ENCODE results near the gene HELZ.
A peak's percentile ranks its signal among the peaks of the same experiment; 100 is the strongest.

The HELZ gene

GRCh38 chr17:67265436-67266019, 20.5 kb upstream of the HELZ start:
- no peaks in the 10 kb centered on the region for H3K9me3 ChIP-seq (ENCODE audit: insufficient read depth, low read depth, low read length)
- no peaks in the 10 kb centered on the region for H3K79me2 ChIP-seq (ENCODE audit: control insufficient read depth, insufficient read depth, low read length, poor library complexity)
- no peaks in the 10 kb centered on the region for H3K79me1 ChIP-seq (ENCODE audit: low read length)
- no peak overlapping the region for H4K8ac ChIP-seq (ENCODE audit: low read depth, low read length)
- DNase-seq = no peak
- no peak overlapping the region for H2BK12ac ChIP-seq (ENCODE audit: low read length)
- H4K91ac ChIP-seq (ENCODE audit: low read depth, low read length) = no peak overlapping the region
- H3K4me3 ChIP-seq (ENCODE audit: low read depth, low read length) = no peak overlapping the region
- H3K4me1 ChIP-seq (ENCODE audit: control insufficient read depth in 1 of 2, insufficient read depth in 2 of 2, low read length in 2 of 2) = no peaks in the 10 kb centered on the region
- H2BK5ac ChIP-seq (ENCODE audit: low read depth, low read length, poor library complexity) = no peak overlapping the region
- no peaks in the 10 kb centered on the region for H3K36me3 ChIP-seq (ENCODE audit: control insufficient read depth in 1 of 2, insufficient read depth in 2 of 2, low read length in 2 of 2)
- no peak overlapping the region for H4K12ac ChIP-seq (ENCODE audit: low read depth, low read length)
- no peak overlapping the region for H3K4me2 ChIP-seq (ENCODE audit: low read length)
- H3K23ac ChIP-seq (ENCODE audit: low read length) = no peak overlapping the region
- no peak overlapping the region for H2BK120ac ChIP-seq (ENCODE audit: insufficient read depth, low read length, poor library complexity)
- H3K4ac ChIP-seq (ENCODE audit: low read depth, low read length) = no peak overlapping the region
- H2AK5ac ChIP-seq (ENCODE audit: low read length) = no peak overlapping the region
- no peak overlapping the region for H3K14ac ChIP-seq (ENCODE audit: low read length)
- no peak overlapping the region for H3K9ac ChIP-seq (ENCODE audit: low read length)
- H3K18ac ChIP-seq (ENCODE audit: low read length) = no peak overlapping the region
- no peaks in the 10 kb centered on the region for H3K27me3 ChIP-seq (ENCODE audit: insufficient read depth, low read length)
- no peak overlapping the region for H3K27ac ChIP-seq (ENCODE audit: low read depth, low read length)
- no peak overlapping the region for H2AFZ ChIP-seq (ENCODE audit: insufficient read depth, low read length, poor library complexity)
- no CpG with 5 or more reads among the region's 4 CpGs for whole genome bisulfite sequencing (ENCODE audit: extremely low coverage, insufficient coverage, insufficient read length)

- H3K27me3 ChIP-seq (ENCODE audit: insufficient read depth, low read length) = no peaks in the 10 kb centered on the region
- H3K18ac ChIP-seq (ENCODE audit: low read length) = no peak overlapping the region
- no peak overlapping the region for H3K4me2 ChIP-seq (ENCODE audit: low read length)
- H4K8ac ChIP-seq (ENCODE audit: low read depth, low read length) = no peak overlapping the region
- H2AK5ac ChIP-seq (ENCODE audit: low read length) = no peak overlapping the region
- H3K27ac ChIP-seq (ENCODE audit: low read depth, low read length) = no peak overlapping the region
- no peak overlapping the region for H2BK5ac ChIP-seq (ENCODE audit: low read depth, low read length, poor library complexity)
- no peak for DNase-seq
- no CpG with 5 or more reads among the region's 7 CpGs for WGBS (ENCODE audit: extremely low coverage, insufficient coverage, insufficient read length)
- H3K23ac ChIP-seq (ENCODE audit: low read length) = no peak overlapping the region
- no peak overlapping the region for H3K4ac ChIP-seq (ENCODE audit: low read depth, low read length)
- H3K4me1 ChIP-seq (ENCODE audit: control insufficient read depth in 1 of 2, insufficient read depth in 2 of 2, low read length in 2 of 2) = peaks cover 0 to 4% of the 10 kb centered on the region in 2 experiments
- H2BK12ac ChIP-seq (ENCODE audit: low read length) = no peak overlapping the region
- H3K36me3 ChIP-seq (ENCODE audit: control insufficient read depth in 1 of 2, insufficient read depth in 2 of 2, low read length in 2 of 2) = no peaks in the 10 kb centered on the region
- H4K91ac ChIP-seq (ENCODE audit: low read depth, low read length) = no peak overlapping the region
- no peak overlapping the region for H4K12ac ChIP-seq (ENCODE audit: low read depth, low read length)
- no peak overlapping the region for H3K9ac ChIP-seq (ENCODE audit: low read length)
- H2AFZ ChIP-seq (ENCODE audit: insufficient read depth, low read length, poor library complexity) = no peak overlapping the region
- no peak overlapping the region for H2BK120ac ChIP-seq (ENCODE audit: insufficient read depth, low read length, poor library complexity)
- H3K79me1 ChIP-seq (ENCODE audit: low read length) = peaks cover 2% of the 10 kb centered on the region
- no peak overlapping the region for H3K14ac ChIP-seq (ENCODE audit: low read length)
- H3K4me3 ChIP-seq (ENCODE audit: low read depth, low read length) = no peak overlapping the region
- H3K79me2 ChIP-seq (ENCODE audit: control insufficient read depth, insufficient read depth, low read length, poor library complexity) = no peaks in the 10 kb centered on the region
- H3K9me3 ChIP-seq (ENCODE audit: insufficient read depth, low read depth, low read length) = no peaks in the 10 kb centered on the region
Measured at GRCh38 chr17:67262435-67263117, 17.6 kb upstream of the HELZ start.

- WGBS (ENCODE audit: extremely low coverage, insufficient coverage, insufficient read length) = no CpG with 5 or more reads among the region's 14 CpGs
- Histone ChIP-seq H2BK12ac (ENCODE audit: low read length) (no peak overlapping the region), H3K36me3 (ENCODE audit: control insufficient read depth in 1 of 2, insufficient read depth in 2 of 2, low read length in 2 of 2) (no peaks in the 10 kb centered on the region), H3K4me3 (ENCODE audit: low read depth, low read length) (no peak overlapping the region), H3K9ac (ENCODE audit: low read length) (no peak overlapping the region), H3K79me1 (ENCODE audit: low read length) (peaks cover 2% of the 10 kb centered on the region), H3K23ac (ENCODE audit: low read length) (no peak overlapping the region), H4K91ac (ENCODE audit: low read depth, low read length) (no peak overlapping the region), H3K4ac (ENCODE audit: low read depth, low read length) (no peak overlapping the region), H3K27me3 (ENCODE audit: insufficient read depth, low read length) (no peaks in the 10 kb centered on the region), H3K9me3 (ENCODE audit: insufficient read depth, low read depth, low read length) (peaks cover 1% of the 10 kb centered on the region), H2BK5ac (ENCODE audit: low read depth, low read length, poor library complexity) (no peak overlapping the region), H2AK5ac (ENCODE audit: low read length) (no peak overlapping the region), H3K14ac (ENCODE audit: low read length) (no peak overlapping the region), H3K27ac (ENCODE audit: low read depth, low read length) (no peak overlapping the region), H3K79me2 (ENCODE audit: control insufficient read depth, insufficient read depth, low read length, poor library complexity) (no peaks in the 10 kb centered on the region), H3K18ac (ENCODE audit: low read length) (no peak overlapping the region), H2BK120ac (ENCODE audit: insufficient read depth, low read length, poor library complexity) (no peak overlapping the region), H2AFZ (ENCODE audit: insufficient read depth, low read length, poor library complexity) (no peak overlapping the region), H3K4me1 (ENCODE audit: control insufficient read depth in 1 of 2, insufficient read depth in 2 of 2, low read length in 2 of 2) (peaks cover 0 to 5% of the 10 kb centered on the region in 2 experiments), H4K8ac (ENCODE audit: low read depth, low read length) (no peak overlapping the region), H3K4me2 (ENCODE audit: low read length) (no peak overlapping the region), H4K12ac (ENCODE audit: low read depth, low read length) (no peak overlapping the region)
- DNase-seq = peak in 1 of 2 donors; percentile 26
Measured at GRCh38 chr17:67260170-67260987, 15.4 kb upstream of the HELZ start.

- no peak overlapping the region for H3K4me3 ChIP-seq (ENCODE audit: low read depth, low read length)
- H2BK12ac ChIP-seq (ENCODE audit: low read length) = no peak overlapping the region
- H3K79me1 ChIP-seq (ENCODE audit: low read length) = peaks cover 2% of the 10 kb centered on the region
- H2AFZ ChIP-seq (ENCODE audit: insufficient read depth, low read length, poor library complexity) = no peak overlapping the region
- no peaks in the 10 kb centered on the region for H3K27me3 ChIP-seq (ENCODE audit: insufficient read depth, low read length)
- no peak overlapping the region for H2BK5ac ChIP-seq (ENCODE audit: low read depth, low read length, poor library complexity)
- H4K91ac ChIP-seq (ENCODE audit: low read depth, low read length) = no peak overlapping the region
- DNase-seq = peak in 1 of 2 donors; percentile 9
- H4K12ac ChIP-seq (ENCODE audit: low read depth, low read length) = no peak overlapping the region
- no peak overlapping the region for H3K14ac ChIP-seq (ENCODE audit: low read length)
- H3K4me1 ChIP-seq (ENCODE audit: control insufficient read depth in 1 of 2, insufficient read depth in 2 of 2, low read length in 2 of 2) = peaks cover 0 to 5% of the 10 kb centered on the region in 2 experiments
- no peak overlapping the region for H2BK120ac ChIP-seq (ENCODE audit: insufficient read depth, low read length, poor library complexity)
- peaks cover 1% of the 10 kb centered on the region for H3K9me3 ChIP-seq (ENCODE audit: insufficient read depth, low read depth, low read length)
- no peak overlapping the region for H3K4me2 ChIP-seq (ENCODE audit: low read length)
- H3K36me3 ChIP-seq (ENCODE audit: control insufficient read depth in 1 of 2, insufficient read depth in 2 of 2, low read length in 2 of 2) = no peaks in the 10 kb centered on the region
- no peak overlapping the region for H3K27ac ChIP-seq (ENCODE audit: low read depth, low read length)
- no peak overlapping the region for H2AK5ac ChIP-seq (ENCODE audit: low read length)
- H3K9ac ChIP-seq (ENCODE audit: low read length) = no peak overlapping the region
- H3K79me2 ChIP-seq (ENCODE audit: control insufficient read depth, insufficient read depth, low read length, poor library complexity) = no peaks in the 10 kb centered on the region
- H3K4ac ChIP-seq (ENCODE audit: low read depth, low read length) = no peak overlapping the region
- H3K18ac ChIP-seq (ENCODE audit: low read length) = no peak overlapping the region
- no peak overlapping the region for H3K23ac ChIP-seq (ENCODE audit: low read length)
- no peak overlapping the region for H4K8ac ChIP-seq (ENCODE audit: low read depth, low read length)
- WGBS (ENCODE audit: extremely low coverage, insufficient coverage, insufficient read length) = no CpG with 5 or more reads among the region's 11 CpGs
Measured at GRCh38 chr17:67258821-67259468, 13.9 kb upstream of the HELZ start.
